Caco-2 (cell line): ENCODE measurements around the gene JAK1. TPM values are rescaled to one million over a fixed set of nuclear protein-coding genes. Genes with fewer than 3 reads are reported as not detected.

ENCODE experiments used
- BruUV-seq: library from RNA; stranded (reverse); fragments of 400-500 nt; replicated peaks from 2 replicates; lab custom pipeline; 2021; lab: Mats Ljungman, UMichigan
- CTCF ChIA-PET: fragments of 300-600 bp; sonication (Branson Sonifier 250); formaldehyde crosslinking; loops from one replicate; lab custom pipeline; 2022; ENCODE audit warnings: antibody characterized with exemption; lab: Charles Lee
- POLR2A ChIA-PET: fragments of 300-600 bp; sonication (Branson Sonifier 250); formaldehyde crosslinking; loops from one replicate; lab custom pipeline; 2022; ENCODE audit warnings: antibody characterized with exemption; lab: Charles Lee
- DNase-seq, 2 experiments: peaks; one replicate each; pipeline versions ENCODE4 v3.0.0 to v3.0.0-alpha.2; 2020 to 2022
- H3K27me3 ChIP-seq: replicated peaks from 2 replicates; pipeline ENCODE4 v1.6.0; 2011; ENCODE audit warnings: low read length; ENCODE audit not compliant: control insufficient read depth, insufficient read depth
- H3K36me3 ChIP-seq: 2 replicates; pipeline ENCODE4 v1.5.1; 2011; ENCODE audit warnings: low read length; ENCODE audit not compliant: control insufficient read depth, insufficient read depth
- H3K4me1 ChIP-seq: fragments of 250-450 bp; sonication (Bioruptor Pico); 2 replicates; pipeline ENCODE4 v1.5.1; 2020; ENCODE audit warnings: mild to moderate bottlenecking
- H3K4me3 ChIP-seq: 2 replicates; pipeline ENCODE4 v1.5.1; 2011; ENCODE audit warnings: low read depth, mild to moderate bottlenecking, control low read depth, low read length
- H3K9me3 ChIP-seq: fragments of 250-450 bp; sonication (Bioruptor Pico); 2 replicates; pipeline ENCODE4 v1.5.1; 2020; ENCODE audit warnings: mild to moderate bottlenecking, moderate library complexity
- H3K27ac Mint-ChIP-seq: one replicate; pipeline ENCODE4 v1.8.0; 2022; ENCODE audit warnings: mixed read lengths; ENCODE audit not compliant: unreplicated experiment
- H3K27me3 Mint-ChIP-seq: one replicate; pipeline ENCODE4 v1.8.0; 2022; ENCODE audit warnings: mixed read lengths; ENCODE audit not compliant: insufficient read depth, unreplicated experiment
- H3K36me3 Mint-ChIP-seq: one replicate; pipeline ENCODE4 v1.8.0; 2022; ENCODE audit warnings: mild to moderate bottlenecking, mixed read lengths; ENCODE audit not compliant: insufficient read depth, unreplicated experiment
- H3K4me1 Mint-ChIP-seq: one replicate; pipeline ENCODE4 v1.8.0; 2022; ENCODE audit warnings: low read depth, mixed read lengths; ENCODE audit not compliant: unreplicated experiment
- H3K4me3 Mint-ChIP-seq: one replicate; pipeline ENCODE4 v1.8.0; 2022; ENCODE audit warnings: mild to moderate bottlenecking, moderate library complexity, mixed read lengths; ENCODE audit not compliant: unreplicated experiment
- H3K9me3 Mint-ChIP-seq: one replicate; pipeline ENCODE4 v1.8.0; 2022; ENCODE audit warnings: mixed read lengths; ENCODE audit not compliant: unreplicated experiment
- intact Hi-C: fragments of 100-400 bp; cut with micrococcal nuclease; formaldehyde crosslinking; loops from one replicate; pipeline ENCODE4 v1.10.0; 2022; ENCODE audit not compliant: unreplicated experiment
- total RNA-seq: library from RNA; stranded (reverse); gene quantifications from 2 replicates; pipeline ENCODE4 v1.2.3, GENCODE V29; 2022
- TF ChIP-seq, protein P1 (sequence below), 2 experiments: fragments of 200-600 bp in 1 of 2; IDR thresholded peaks; 1 replicate in 1 of 2; 2 replicates in 1 of 2; pipeline versions ENCODE4 v1.5.1 to v1.8.0; 2011 to 2022; ENCODE audit warnings: antibody characterized with exemption in 1 of 2, control low read depth in 1 of 2, inconsistent platforms in 1 of 2, low read depth in 1 of 2, low read length in 1 of 2, mild to moderate bottlenecking in 1 of 2, moderate library complexity in 1 of 2; ENCODE audit not compliant: insufficient read depth in 1 of 2, severe bottlenecking in 1 of 2, unreplicated experiment in 1 of 2

The JAK1 gene
- total RNA-seq, 1 experiment from 2014 or later = 35.5 TPM

DNA sequence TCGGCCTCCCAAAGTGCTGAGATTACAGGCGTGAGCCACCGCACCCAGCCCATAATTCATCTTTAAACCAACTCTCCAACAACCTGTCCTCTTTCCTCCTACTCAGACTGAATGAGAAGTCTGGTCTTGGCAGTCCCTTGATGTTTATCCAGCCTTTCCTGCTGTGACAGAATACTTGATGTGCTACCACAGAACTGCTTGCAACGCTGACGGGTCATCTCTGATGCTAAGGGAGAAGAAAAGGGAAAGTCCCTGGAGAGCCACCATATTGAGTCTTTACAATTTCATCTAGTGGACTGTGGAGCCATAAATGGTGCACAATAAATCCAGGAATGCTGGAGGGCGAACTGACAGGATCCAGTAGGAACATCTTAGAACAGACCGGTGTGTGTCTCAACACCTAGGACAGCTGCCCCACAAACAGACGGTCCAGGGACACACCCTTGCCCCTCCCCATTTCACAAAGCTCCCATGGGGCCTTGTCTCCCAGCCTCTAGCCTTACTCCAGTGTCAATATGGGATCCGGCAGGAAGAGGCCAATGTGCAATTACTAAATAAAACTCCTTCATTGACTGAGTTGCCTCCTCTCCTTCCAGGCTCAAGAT, 30.7 kb downstream of the JAK1 start:
- peaks cover 9% of the 10 kb centered on the region for H3K4me1 Mint-ChIP-seq
- TF ChIP-seq, protein P1, sequence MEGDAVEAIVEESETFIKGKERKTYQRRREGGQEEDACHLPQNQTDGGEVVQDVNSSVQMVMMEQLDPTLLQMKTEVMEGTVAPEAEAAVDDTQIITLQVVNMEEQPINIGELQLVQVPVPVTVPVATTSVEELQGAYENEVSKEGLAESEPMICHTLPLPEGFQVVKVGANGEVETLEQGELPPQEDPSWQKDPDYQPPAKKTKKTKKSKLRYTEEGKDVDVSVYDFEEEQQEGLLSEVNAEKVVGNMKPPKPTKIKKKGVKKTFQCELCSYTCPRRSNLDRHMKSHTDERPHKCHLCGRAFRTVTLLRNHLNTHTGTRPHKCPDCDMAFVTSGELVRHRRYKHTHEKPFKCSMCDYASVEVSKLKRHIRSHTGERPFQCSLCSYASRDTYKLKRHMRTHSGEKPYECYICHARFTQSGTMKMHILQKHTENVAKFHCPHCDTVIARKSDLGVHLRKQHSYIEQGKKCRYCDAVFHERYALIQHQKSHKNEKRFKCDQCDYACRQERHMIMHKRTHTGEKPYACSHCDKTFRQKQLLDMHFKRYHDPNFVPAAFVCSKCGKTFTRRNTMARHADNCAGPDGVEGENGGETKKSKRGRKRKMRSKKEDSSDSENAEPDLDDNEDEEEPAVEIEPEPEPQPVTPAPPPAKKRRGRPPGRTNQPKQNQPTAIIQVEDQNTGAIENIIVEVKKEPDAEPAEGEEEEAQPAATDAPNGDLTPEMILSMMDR (IDR thresholded peaks at IDR 0.05; ENCODE audit: insufficient read depth in 1 of 2, low read depth in 1 of 2, low read length in 1 of 2, severe bottlenecking in 1 of 2, unreplicated experiment in 1 of 2) = no peak
- no peaks in the 10 kb centered on the region for H3K9me3 Mint-ChIP-seq
- no peaks in the 10 kb centered on the region for H3K27me3 Mint-ChIP-seq
- peak in 1 of 2 experiments; percentile 60 for DNase-seq
- no peak overlapping the region for H3K4me3 Mint-ChIP-seq
- no peak overlapping the region for H3K27ac Mint-ChIP-seq
- H3K9me3 ChIP-seq = no peaks in the 10 kb centered on the region
- H3K27me3 ChIP-seq = no peaks in the 10 kb centered on the region
- no peaks in the 10 kb centered on the region for H3K36me3 ChIP-seq
- H3K36me3 Mint-ChIP-seq = no peaks in the 10 kb centered on the region
- CTCF ChIA-PET = no interaction called here
- no TSS peak for BruUV-seq
- intact Hi-C loops = no loop called here
- no peak overlapping the region for H3K4me3 ChIP-seq
- POLR2A ChIA-PET = no interaction called here
- no peaks in the 10 kb centered on the region for H3K4me1 ChIP-seq

DNA sequence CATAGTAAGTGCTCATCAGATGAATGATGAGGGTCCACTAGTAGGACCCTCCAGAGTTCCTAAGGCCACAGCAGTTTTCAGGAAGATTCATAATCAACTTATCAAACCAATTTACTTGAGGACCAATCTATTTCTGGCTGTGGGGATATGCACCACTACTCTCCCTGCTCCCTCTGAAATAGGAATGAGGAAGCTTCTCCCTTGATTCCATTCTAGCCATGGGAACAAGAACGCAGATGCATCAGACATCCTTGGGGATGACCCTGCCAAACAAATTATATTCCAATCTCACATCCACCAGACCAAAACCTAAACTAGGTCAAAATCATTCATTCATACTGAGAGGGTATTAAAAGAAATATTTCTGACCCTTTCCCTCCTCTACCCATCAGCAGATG, 31.5 kb downstream of the JAK1 start:
- Histone ChIP-seq H3K4me3 (no peak overlapping the region), H3K36me3 (no peaks in the 10 kb centered on the region), H3K9me3 (no peaks in the 10 kb centered on the region), H3K27me3 (no peaks in the 10 kb centered on the region), H3K4me1 (no peaks in the 10 kb centered on the region)
- no peak overlapping the region for H3K27ac Mint-ChIP-seq
- no peaks in the 10 kb centered on the region for H3K27me3 Mint-ChIP-seq
- ChIA-PET POLR2A (no interaction called here), CTCF (interaction anchor here (0.8 kb wide), 1 partner anchor 86 kb away, joined by 3 read pairs; no protein-coding TSS in a partner anchor)
- TF ChIP-seq, protein P1 (IDR thresholded peaks at IDR 0.05; ENCODE audit: insufficient read depth in 1 of 2, low read depth in 1 of 2, low read length in 1 of 2, severe bottlenecking in 1 of 2, unreplicated experiment in 1 of 2) = no peak
- no peak for DNase-seq
- no peaks in the 10 kb centered on the region for H3K9me3 Mint-ChIP-seq
- no peaks in the 10 kb centered on the region for H3K36me3 Mint-ChIP-seq
- no peak overlapping the region for H3K4me3 Mint-ChIP-seq
- H3K4me1 Mint-ChIP-seq = peaks cover 9% of the 10 kb centered on the region
- BruUV-seq = no TSS peak
- intact Hi-C loops = no loop called here

- H3K4me1 Mint-ChIP-seq = peaks cover 9% of the 10 kb centered on the region
- no peak overlapping the region for H3K4me3 ChIP-seq
- H3K27me3 ChIP-seq = no peaks in the 10 kb centered on the region
- BruUV-seq = no TSS peak
- H3K9me3 Mint-ChIP-seq = no peaks in the 10 kb centered on the region
- H3K4me3 Mint-ChIP-seq = no peak overlapping the region
- H3K36me3 ChIP-seq = no peaks in the 10 kb centered on the region
- H3K9me3 ChIP-seq = no peaks in the 10 kb centered on the region
- CTCF ChIA-PET = interaction anchor here (0.8 kb wide), 1 partner anchor 86 kb away, joined by 3 read pairs; no protein-coding TSS in a partner anchor
- TF ChIP-seq, protein P1 (IDR thresholded peaks at IDR 0.05; ENCODE audit: insufficient read depth in 1 of 2, low read depth in 1 of 2, low read length in 1 of 2, severe bottlenecking in 1 of 2, unreplicated experiment in 1 of 2) = no peak
- H3K27me3 Mint-ChIP-seq = no peaks in the 10 kb centered on the region
- H3K36me3 Mint-ChIP-seq = no peaks in the 10 kb centered on the region
- no peaks in the 10 kb centered on the region for H3K4me1 ChIP-seq
- POLR2A ChIA-PET = no interaction called here
- intact Hi-C loops = no loop called here
- peak overlapping the region; percentile 42 for H3K27ac Mint-ChIP-seq
- no peak for DNase-seq
Measured at GRCh38 chr1:64934115-64934877, 32.1 kb downstream of the JAK1 start.
